Fibroblast of mammary gland (primary cell): Measurements from ENCODE around the gene SH2D5.

Source experiments
- DNase-seq: peaks from one replicate; pipeline ENCODE4 v3.0.0-alpha.2; 2010; ENCODE audit warnings: low read depth
- H3K4me3 ChIP-seq: 2 replicates; pipeline ENCODE4 v1.5.1; 2011; ENCODE audit warnings: low read depth, mild to moderate bottlenecking, low read length, moderate library complexity; ENCODE audit not compliant: control insufficient read depth
- TF ChIP-seq, protein P1 (sequence below): conservative IDR thresholded peaks from 2 replicates; pipeline ENCODE4 v1.5.1; 2011; ENCODE audit warnings: low read depth, low read length, inconsistent platforms; ENCODE audit not compliant: control insufficient read depth, insufficient read depth

SH2D5 gene

DNA sequence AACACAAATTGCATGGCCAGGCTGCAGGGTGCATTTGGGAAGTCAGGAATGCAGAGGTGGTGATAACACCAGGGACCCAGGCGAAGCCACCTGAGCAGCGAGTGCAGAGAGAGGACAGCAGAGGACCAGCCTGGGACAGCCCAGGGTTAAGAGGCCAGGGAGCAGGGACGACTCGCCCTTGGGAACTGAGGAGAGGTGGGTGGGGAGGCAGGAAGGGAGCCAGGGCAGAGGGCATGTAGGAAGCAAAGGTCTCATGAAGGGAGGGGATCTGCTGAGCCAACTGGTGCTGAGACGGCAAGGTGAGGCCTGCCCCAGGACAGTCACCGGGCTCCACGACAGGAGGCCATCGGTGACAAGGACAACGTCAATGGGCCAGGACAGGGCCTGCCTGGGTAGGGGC, 31.1 kb downstream of the SH2D5 start:
- no peak for DNase-seq
- TF ChIP-seq, protein P1, sequence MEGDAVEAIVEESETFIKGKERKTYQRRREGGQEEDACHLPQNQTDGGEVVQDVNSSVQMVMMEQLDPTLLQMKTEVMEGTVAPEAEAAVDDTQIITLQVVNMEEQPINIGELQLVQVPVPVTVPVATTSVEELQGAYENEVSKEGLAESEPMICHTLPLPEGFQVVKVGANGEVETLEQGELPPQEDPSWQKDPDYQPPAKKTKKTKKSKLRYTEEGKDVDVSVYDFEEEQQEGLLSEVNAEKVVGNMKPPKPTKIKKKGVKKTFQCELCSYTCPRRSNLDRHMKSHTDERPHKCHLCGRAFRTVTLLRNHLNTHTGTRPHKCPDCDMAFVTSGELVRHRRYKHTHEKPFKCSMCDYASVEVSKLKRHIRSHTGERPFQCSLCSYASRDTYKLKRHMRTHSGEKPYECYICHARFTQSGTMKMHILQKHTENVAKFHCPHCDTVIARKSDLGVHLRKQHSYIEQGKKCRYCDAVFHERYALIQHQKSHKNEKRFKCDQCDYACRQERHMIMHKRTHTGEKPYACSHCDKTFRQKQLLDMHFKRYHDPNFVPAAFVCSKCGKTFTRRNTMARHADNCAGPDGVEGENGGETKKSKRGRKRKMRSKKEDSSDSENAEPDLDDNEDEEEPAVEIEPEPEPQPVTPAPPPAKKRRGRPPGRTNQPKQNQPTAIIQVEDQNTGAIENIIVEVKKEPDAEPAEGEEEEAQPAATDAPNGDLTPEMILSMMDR: no peak
- no peak overlapping the region for H3K4me3 ChIP-seq

DNA sequence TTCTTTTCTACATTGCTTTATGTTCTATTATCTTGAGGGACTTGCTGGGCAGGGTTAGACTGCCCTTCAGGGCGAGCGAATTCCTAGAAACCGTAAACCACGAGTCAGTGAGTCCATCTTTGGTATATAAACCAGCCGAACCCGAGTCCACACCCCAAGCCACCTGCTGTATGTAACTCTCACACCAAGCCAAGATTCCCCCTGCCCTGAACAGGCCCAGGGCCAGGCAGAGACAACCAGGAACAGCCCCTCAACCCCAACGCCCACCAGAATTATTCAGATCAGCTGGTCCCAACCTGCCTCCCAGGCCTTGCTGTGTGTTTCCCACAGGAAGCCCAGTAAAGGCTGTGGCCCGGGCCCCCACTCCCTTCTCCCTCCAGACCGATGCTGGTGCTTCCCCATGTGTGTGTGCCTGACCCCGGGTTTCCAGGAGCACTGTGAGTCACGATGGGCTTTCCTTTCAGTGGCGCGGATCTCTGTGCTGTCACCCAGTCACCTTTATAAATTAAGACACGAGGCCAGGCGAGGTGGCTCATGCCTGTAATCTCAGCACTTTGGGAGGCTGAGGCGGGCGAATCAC, 31.8 kb downstream of the SH2D5 start:
- TF ChIP-seq, protein P1: no peak
- no peak overlapping the region for H3K4me3 ChIP-seq
- no peak for DNase-seq

DNA sequence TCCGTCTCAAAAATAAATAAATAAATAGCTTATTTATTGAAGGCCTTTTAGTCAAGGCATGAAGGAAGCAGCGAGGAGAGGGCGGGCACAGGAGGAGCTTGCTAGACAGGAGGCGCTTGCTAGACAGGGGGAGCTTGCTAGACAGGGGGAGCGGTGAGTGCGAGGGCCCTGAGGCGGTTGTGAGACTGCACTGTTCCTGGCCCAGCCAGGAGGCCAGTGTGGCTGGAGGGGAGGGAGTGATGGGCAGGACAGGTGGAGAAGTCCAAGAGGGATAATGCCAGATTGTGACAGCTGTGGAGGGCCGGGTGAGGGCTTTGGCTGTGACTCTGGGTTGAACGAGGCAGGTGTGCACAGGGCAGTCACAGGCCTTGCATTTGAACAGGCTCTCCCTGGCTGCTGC, 32.9 kb downstream of the SH2D5 start:
- no peak overlapping the region for H3K4me3 ChIP-seq
- no peak for DNase-seq
- TF ChIP-seq, protein P1: no peak

- TF ChIP-seq, protein P1: no peak
- H3K4me3 ChIP-seq: no peak overlapping the region
- peak; percentile 62 for DNase-seq
Observed at GRCh38 chr1:20698195-20698910, 34.1 kb downstream of the SH2D5 start.

- TF ChIP-seq, protein P1: no peak
- no peak for DNase-seq
- H3K4me3 ChIP-seq: no peak overlapping the region
Observed at GRCh38 chr1:20697563-20697962, 34.9 kb downstream of the SH2D5 start.

GRCh38 chr1:20696397-20697333, 35.8 kb downstream of the SH2D5 start:
- H3K4me3 ChIP-seq: peak overlapping the region; percentile 66
- DNase-seq: peak; percentile 87
- TF ChIP-seq, protein P1: peak; percentile 64
